GM12878 (cell line): ENCODE measurements around the gene SPATA31D1. TPM values are rescaled to one million over a fixed set of nuclear protein-coding genes. Genes with fewer than 3 reads are reported as not detected.

Experiments
- ATAC-seq: fragments of 200-7000 bp; cut with Tn5 transposase; 3 replicates; pipeline ENCODE4 v1.9.1; 2020; ENCODE audit warnings: mild to moderate bottlenecking, moderate library complexity
- BruUV-seq: library from RNA; stranded (reverse); fragments of 400-500 nt; replicated peaks from 2 replicates; lab custom pipeline; 2021; lab: Mats Ljungman, UMichigan
- CTCF ChIA-PET: fragments of 300-600 bp; sonication (Branson Sonifier 250); formaldehyde crosslinking; extraction: SDS; loops from one replicate; lab custom pipeline; 2021; ENCODE audit warnings: inconsistent platforms; lab: Yijun Ruan, JAX
- POLR2A ChIA-PET: fragments of 350-600 bp; formaldehyde crosslinking; extraction: SDS; loops from one replicate; lab custom pipeline; 2021; ENCODE audit warnings: inconsistent platforms; lab: Charles Lee
- RAD21 ChIA-PET: fragments of 300-600 bp; sonication (Branson Sonifier 250); formaldehyde crosslinking; loops from one replicate; lab custom pipeline; 2023; ENCODE audit warnings: antibody characterized with exemption; ENCODE audit not compliant: unreplicated experiment; lab: Charles Lee
- SMC1A ChIA-PET: fragments of 300-600 bp; sonication (Branson Sonifier 250); formaldehyde crosslinking; loops from one replicate; lab custom pipeline; 2023; ENCODE audit not compliant: unreplicated experiment, uncharacterized antibody; lab: Charles Lee
- DNase-seq: peaks from one replicate; pipeline ENCODE4 v3.0.0-alpha.2; 2011; ENCODE audit warnings: low read depth, low spot score
- FAIRE-seq: peaks from 3 replicates; lab custom pipeline; 2011; peaks lifted over from hg19 to GRCh38; lab: Jason Lieb, UNC
- H2AFZ ChIP-seq: 2 replicates; pipeline ENCODE4 v1.6.0; 2011; ENCODE audit warnings: low read depth, low read length, control low read depth; ENCODE audit not compliant: control insufficient read depth
- H3K27ac ChIP-seq: 2 replicates; pipeline ENCODE4 v1.5.1; 2011; ENCODE audit warnings: control low read depth; ENCODE audit not compliant: control insufficient read depth, insufficient read depth
- H3K27me3 ChIP-seq, 2 experiments: replicated peaks in 1 of 2; 2 replicates each; pipeline versions ENCODE4 v1.6.0 to v1.6.1; 2011; ENCODE audit warnings: low read length in 1 of 2; ENCODE audit not compliant: control insufficient read depth in 2 of 2, insufficient read depth in 2 of 2
- H3K36me3 ChIP-seq, 2 experiments: 2 replicates each; pipeline ENCODE4 v1.5.1; 2011; ENCODE audit warnings: low read length in 1 of 2; ENCODE audit not compliant: control insufficient read depth in 2 of 2, insufficient read depth in 2 of 2
- H3K4me1 ChIP-seq: 2 replicates; pipeline ENCODE4 v1.6.1; 2011; ENCODE audit warnings: mild to moderate bottlenecking, low read length, moderate library complexity, mixed read lengths; ENCODE audit not compliant: control insufficient read depth, insufficient read depth
- H3K4me2 ChIP-seq: 2 replicates; pipeline ENCODE4 v1.6.0; 2011; ENCODE audit warnings: control low read depth; ENCODE audit not compliant: control insufficient read depth, insufficient read depth
- H3K4me3 ChIP-seq: fragments of 200-600 bp; sonication (generic); 2 replicates; pipeline ENCODE4 v1.5.1; 2016
- H3K79me2 ChIP-seq: 2 replicates; pipeline ENCODE4 v1.6.0; 2011; ENCODE audit warnings: low read length; ENCODE audit not compliant: control insufficient read depth, insufficient read depth
- H3K9ac ChIP-seq: 2 replicates; pipeline ENCODE4 v1.8.0; 2011; ENCODE audit warnings: low read length, control low read depth, mixed read lengths; ENCODE audit not compliant: control insufficient read depth, insufficient read depth
- H3K9me3 ChIP-seq: replicated peaks from 3 replicates; pipeline ENCODE4 v1.5.1; 2011; ENCODE audit warnings: mild to moderate bottlenecking, low read length; ENCODE audit not compliant: control insufficient read depth, insufficient read depth
- H4K20me1 ChIP-seq: 2 replicates; pipeline ENCODE4 v1.6.0; 2011; ENCODE audit not compliant: control insufficient read depth, insufficient read depth
- CUX1 ChIP-seq: IDR thresholded peaks from 2 replicates; pipeline ENCODE4 v1.6.1; 2012; ENCODE audit warnings: improper control_type of control experiment, low read depth, low read length; ENCODE audit not compliant: insufficient replicate concordance
- ESRRA ChIP-seq: IDR thresholded peaks from 2 replicates; pipeline ENCODE4 v1.6.1; 2012; ENCODE audit warnings: mild to moderate bottlenecking, low read length, improper control_type of control experiment
- FOS ChIP-seq: IDR thresholded peaks from 3 replicates; pipeline ENCODE4 v1.6.1; 2011; ENCODE audit warnings: borderline replicate concordance; ENCODE audit not compliant: insufficient read length; ENCODE audit errors: extremely low read depth
- HSF1 ChIP-seq: fragments of 150-350 bp; IDR thresholded peaks from 2 replicates; pipeline ENCODE4 v1.6.1; 2014; ENCODE audit warnings: mild to moderate bottlenecking, low read depth, low read length
- JUND ChIP-seq: IDR thresholded peaks from 2 replicates; pipeline ENCODE4 v1.6.1; 2012; ENCODE audit warnings: low read depth, mild to moderate bottlenecking, low read length, improper control_type of control experiment, moderate library complexity
- NRF1 ChIP-seq: conservative IDR thresholded peaks from 2 replicates; pipeline ENCODE4 v1.6.1; 2011; ENCODE audit warnings: mild to moderate bottlenecking, low read depth, low read length, improper control_type of control experiment
- PBX3 ChIP-seq: IDR thresholded peaks from 2 replicates; pipeline ENCODE4 v1.6.1; 2011; ENCODE audit warnings: mild to moderate bottlenecking, low read depth, low read length, moderate library complexity; ENCODE audit not compliant: insufficient replicate concordance
- SREBF2 ChIP-seq: IDR thresholded peaks from 2 replicates; pipeline ENCODE4 v1.6.1; 2012; ENCODE audit warnings: mild to moderate bottlenecking, low read length
- TCF3 ChIP-seq: IDR thresholded peaks from 2 replicates; pipeline ENCODE4 v1.6.1; 2012; ENCODE audit warnings: low read depth, mild to moderate bottlenecking, low read length, borderline replicate concordance; ENCODE audit not compliant: insufficient read depth
- USF2 ChIP-seq: IDR thresholded peaks from 2 replicates; pipeline ENCODE4 v1.6.1; 2011; ENCODE audit warnings: low read depth, low read length, improper control_type of control experiment, borderline replicate concordance
- ZNF217 ChIP-seq: fragments of 450-650 bp; IDR thresholded peaks from 2 replicates; pipeline ENCODE4 v1.6.1; 2017; ENCODE audit warnings: antibody characterized with exemption, mild to moderate bottlenecking
- WGBS: methylation state at CpG from one replicate; pipeline ENCODE4 v1.1.6; 2016; ENCODE audit warnings: low lambda C conversion rate; ENCODE audit not compliant: insufficient replicate concordance, insufficient coverage; ENCODE audit errors: missing lambda C conversion rate; 5-methylcytosine and 5-hydroxymethylcytosine counted together
- in situ Hi-C: fragments of 300-500 bp; cut with MboI; formaldehyde crosslinking; loops from 9 replicates; pipeline ENCODE4 v1.14.3; 2018; ENCODE audit warnings: mixed read lengths
- intact Hi-C: fragments of 100-400 bp; cut with micrococcal nuclease; formaldehyde crosslinking; loops from one replicate; pipeline ENCODE4 v1.14.2; 2022; ENCODE audit not compliant: unreplicated experiment
- polyA plus RNA-seq, 11 experiments: library from polyadenylated mRNA; depleted of rRNA in 4 of 11; unstranded in 6 of 11; stranded (reverse) in 5 of 11; fragments of >200 nt; fragmentation: Nextera tagmentation in 4 of 11; fragmentation: Illumina TruSeq in 1 of 11; extraction: Ambion mirVana in 4 of 11; extraction: Trizol in 1 of 11; gene quantifications; 1 replicate in 1 of 11; 2 replicates in 10 of 11; pipeline versions ENCODE4 v1.2.1 to v1.2.3, GENCODE V29; 2011 to 2016; ENCODE audit warnings: inconsistent platforms in 2 of 11, missing spikeins in 2 of 11, low read depth in 1 of 11
- total RNA-seq, 4 experiments: library from RNA; depleted of rRNA in 3 of 4; stranded (reverse); fragments of >200 nt in 3 of 4; fragmentation: Illumina TruSeq in 1 of 4; extraction: Trizol in 1 of 4; gene quantifications; 2 replicates each; pipeline versions ENCODE4 v1.2.1 to v1.2.3, GENCODE V29; 2013 to 2021

The SPATA31D1 gene
- total and polyA plus RNA-seq, 10 of the 15 experiments (the other 5 are each of a cell fraction or from before 2014, with no cell fraction given), result 0.01 to 0.45 (median 0.05) TPM; not detected in 4

GRCh38 chr9:81989700-81990099 is 1.1 kb downstream of the SPATA31D1 start:
- Histone ChIP-seq H3K9me3 (no peaks in the 10 kb centered on the region), H3K4me3 (no peak overlapping the region), H4K20me1 (no peaks in the 10 kb centered on the region), H3K4me2 (no peak overlapping the region), H3K27ac (no peak overlapping the region), H3K9ac (no peak overlapping the region), H3K4me1 (no peaks in the 10 kb centered on the region), H3K36me3 (no peaks in the 10 kb centered on the region), H3K79me2 (no peaks in the 10 kb centered on the region), H2AFZ (no peak overlapping the region), H3K27me3 (no peaks in the 10 kb centered on the region)
- CTCF ChIA-PET, result interaction anchor here (0.6 kb wide), 1 partner anchor 40 kb away, joined by 3 read pairs; no protein-coding TSS in a partner anchor
- in situ Hi-C loops, result no loop called here
- FAIRE-seq (no peak), DNase-seq (no peak), ATAC-seq (no peak)
- TF ChIP-seq SREBF2 (no peak), HSF1 (no peak), CUX1 (no peak), NRF1 (no peak), USF2 (no peak), TCF3 (no peak), JUND (no peak), ZNF217 (no peak), ESRRA (no peak), PBX3 (no peak), FOS (no peak)
- intact Hi-C loops, result no loop called here
- SMC1A ChIA-PET, result no interaction called here
- RAD21 ChIA-PET, result no interaction called here
- POLR2A ChIA-PET, result no interaction called here
- BruUV-seq, result no TSS peak
- WGBS, result 7% methylated on average over 1 of the region's 1 CpG
